GM23338 (cell line): Measurements from ENCODE around the gene OR5C1. TPM values are rescaled to one million over a fixed set of nuclear protein-coding genes. Genes with fewer than 3 reads are reported as not detected.

ENCODE experiments used
- ATAC-seq: fragments of 200-7000 bp; cut with Tn5 transposase; 3 replicates; pipeline ENCODE4 v1.9.1; 2020
- DNase-seq: peaks from one replicate; pipeline ENCODE4 v3.0.0-alpha.2; 2015; ENCODE audit warnings: low spot score
- H2AFZ ChIP-seq: fragments of 200-600 bp; sonication (generic); 2 replicates; pipeline ENCODE4 v1.8.0; 2016; ENCODE audit warnings: antibody characterized with exemption, mild to moderate bottlenecking, moderate library complexity
- H3F3A ChIP-seq: fragments of 200-600 bp; sonication (generic); replicated peaks from 2 replicates; pipeline ENCODE4 v1.8.0; 2017; ENCODE audit warnings: antibody characterized with exemption, mixed run types, low read depth
- H3K27ac ChIP-seq: fragments of 200-600 bp; sonication (generic); 2 replicates; pipeline ENCODE4 v1.6.1; 2016; ENCODE audit warnings: low read depth
- H3K27me3 ChIP-seq: fragments of 200-600 bp; sonication (generic); 2 replicates; pipeline ENCODE4 v1.8.0; 2016; ENCODE audit warnings: mild to moderate bottlenecking, mixed run types, moderate library complexity; ENCODE audit not compliant: insufficient read depth
- H3K36me3 ChIP-seq: fragments of 200-600 bp; sonication (generic); 2 replicates; pipeline ENCODE4 v1.8.0; 2016; ENCODE audit warnings: mild to moderate bottlenecking; ENCODE audit not compliant: insufficient read depth
- H3K4me1 ChIP-seq: fragments of 200-600 bp; sonication (generic); 2 replicates; pipeline ENCODE4 v1.8.0; 2016; ENCODE audit warnings: mild to moderate bottlenecking, moderate library complexity; ENCODE audit not compliant: insufficient read depth
- H3K4me2 ChIP-seq: fragments of 200-600 bp; sonication (generic); 2 replicates; pipeline ENCODE4 v1.7.1; 2017; ENCODE audit warnings: mixed run types
- H3K4me3 ChIP-seq: fragments of 200-600 bp; sonication (generic); 2 replicates; pipeline ENCODE4 v1.6.1; 2016; ENCODE audit warnings: mixed run types
- H3K79me2 ChIP-seq: fragments of 200-600 bp; sonication (generic); replicated peaks from 2 replicates; pipeline ENCODE4 v1.8.0; 2017; ENCODE audit warnings: mild to moderate bottlenecking; ENCODE audit not compliant: insufficient read depth
- H3K9me2 ChIP-seq: fragments of 200-600 bp; sonication (generic); 2 replicates; pipeline ENCODE4 v1.8.0; 2017; ENCODE audit not compliant: insufficient read depth
- H4K20me1 ChIP-seq: fragments of 200-600 bp; sonication (generic); replicated peaks from 2 replicates; pipeline ENCODE4 v1.8.0; 2017; ENCODE audit warnings: mild to moderate bottlenecking; ENCODE audit not compliant: insufficient read depth
- H3K27ac Mint-ChIP-seq: 2 replicates; pipeline ENCODE4 v1.8.0; 2020; ENCODE audit warnings: inconsistent platforms, mild to moderate bottlenecking, moderate library complexity, mixed read lengths
- H3K27me3 Mint-ChIP-seq: 3 replicates; pipeline ENCODE4 v1.8.0; 2022; ENCODE audit warnings: low read depth, mild to moderate bottlenecking, moderate library complexity, mixed read lengths, inconsistent platforms; ENCODE audit not compliant: insufficient read depth, poor library complexity
- H3K36me3 Mint-ChIP-seq: 3 replicates; pipeline ENCODE4 v1.8.0; 2021; ENCODE audit warnings: low read depth, mild to moderate bottlenecking, inconsistent platforms, moderate library complexity, mixed read lengths
- H3K4me1 Mint-ChIP-seq: 3 replicates; pipeline ENCODE4 v1.8.0; 2020; ENCODE audit warnings: mild to moderate bottlenecking, inconsistent platforms, mixed read lengths
- H3K4me3 Mint-ChIP-seq: 3 replicates; pipeline ENCODE4 v1.8.0; 2021; ENCODE audit warnings: moderate library complexity, mild to moderate bottlenecking, inconsistent platforms, mixed read lengths
- H3K9me3 Mint-ChIP-seq: 3 replicates; pipeline ENCODE4 v1.8.0; 2020; ENCODE audit warnings: moderate library complexity, mild to moderate bottlenecking, inconsistent platforms, mixed read lengths
- CREB1 ChIP-seq: fragments of 250-450 bp; sonication (Bioruptor Pico); IDR thresholded peaks from 2 replicates; pipeline ENCODE4 v1.5.0; 2020; ENCODE audit warnings: low read depth, mild to moderate bottlenecking, moderate library complexity
- CTCF ChIP-seq, 2 experiments: fragments of 200-600 bp in 1 of 2; sonication (generic) in 1 of 2; conservative IDR thresholded peaks; 2 replicates each; pipeline versions ENCODE4 v1.5.1 to v1.6.1; 2016 to 2017; ENCODE audit warnings: antibody characterized with exemption in 2 of 2, low read depth in 2 of 2, mild to moderate bottlenecking in 2 of 2, moderate library complexity in 1 of 2
- ETS1 ChIP-seq: IDR thresholded peaks from 2 replicates; pipeline ENCODE4 v1.6.1; 2016; ENCODE audit warnings: antibody characterized with exemption
- EZH2 ChIP-seq: fragments of 200-600 bp; sonication (generic); IDR thresholded peaks from one replicate; pipeline ENCODE4 v1.8.0; 2017; ENCODE audit warnings: antibody characterized with exemption, mild to moderate bottlenecking, low read depth; ENCODE audit not compliant: unreplicated experiment
- EZH2phosphoT487 ChIP-seq: fragments of 200-600 bp; sonication (generic); IDR thresholded peaks from one replicate; pipeline ENCODE4 v1.8.1; 2018; ENCODE audit warnings: antibody characterized with exemption; ENCODE audit not compliant: unreplicated experiment
- NANOG ChIP-seq: IDR thresholded peaks from 2 replicates; pipeline ENCODE4 v1.6.1; 2016; ENCODE audit warnings: antibody characterized with exemption, borderline replicate concordance
- STAT1 ChIP-seq: IDR thresholded peaks from one replicate; pipeline ENCODE4 v1.6.1; 2016; ENCODE audit warnings: antibody characterized with exemption; ENCODE audit not compliant: unreplicated experiment
- ZNF114 ChIP-seq: fragments of 250-450 bp; sonication (Bioruptor Pico); IDR thresholded peaks from 2 replicates; pipeline ENCODE4 v1.5.0; 2020; ENCODE audit warnings: mild to moderate bottlenecking, moderate library complexity
- ZNF331 ChIP-seq: fragments of 250-450 bp; sonication (Bioruptor Pico); IDR thresholded peaks from 2 replicates; pipeline ENCODE4 v1.5.0; 2020; ENCODE audit warnings: low read depth, mild to moderate bottlenecking, moderate library complexity
- polyA plus RNA-seq: library from polyadenylated mRNA; unstranded; fragments of >200 nt; fragmentation: Nextera tagmentation; extraction: Ambion mirVana; gene quantifications from 2 replicates; pipeline ENCODE4 v1.2.1, GENCODE V29; 2016
- total RNA-seq: library from RNA; depleted of rRNA; stranded (reverse); fragments of >200 nt; shearing (Covaris generic); gene quantifications from 2 replicates; pipeline ENCODE4 v1.2.3, GENCODE V29; 2014
- TF ChIP-seq, protein P1 (sequence below): fragments of 250-450 bp; sonication (Bioruptor Pico); IDR thresholded peaks from 2 replicates; pipeline ENCODE4 v1.5.0; 2020; ENCODE audit warnings: mild to moderate bottlenecking, moderate library complexity

Gene OR5C1
- total and polyA plus RNA-seq, 2 experiments from 2014 or later: not detected

- no peak overlapping the region for H3K4me2 ChIP-seq
- peaks cover 34% of the 10 kb centered on the region for H3K36me3 ChIP-seq
- no peaks in the 10 kb centered on the region for H3K9me3 Mint-ChIP-seq
- no peak overlapping the region for H2AFZ ChIP-seq
- DNase-seq (no peak), ATAC-seq (no peak)
- H4K20me1 ChIP-seq: peaks cover 28% of the 10 kb centered on the region
- no peak overlapping the region for H3K27ac Mint-ChIP-seq
- H3K9me2 ChIP-seq: no peaks in the 10 kb centered on the region
- peaks cover 40% of the 10 kb centered on the region for H3K79me2 ChIP-seq
- TF ChIP-seq EZH2phosphoT487: no peak
- TF ChIP-seq CTCF (conservative IDR thresholded peaks at IDR 0.05; ENCODE audit: low read depth in 2 of 2): no peak
- no peaks in the 10 kb centered on the region for H3K27me3 ChIP-seq
- H3K27me3 Mint-ChIP-seq: peaks cover 4% of the 10 kb centered on the region
- peaks cover 4% of the 10 kb centered on the region for H3K4me1 Mint-ChIP-seq
- H3K27ac ChIP-seq: no peak overlapping the region
- H3K4me3 ChIP-seq: no peak overlapping the region
- H3K4me1 ChIP-seq: no peaks in the 10 kb centered on the region
- H3K4me3 Mint-ChIP-seq: no peak overlapping the region
- H3F3A ChIP-seq: no peaks in the 10 kb centered on the region
- H3K36me3 Mint-ChIP-seq: peaks cover 50% of the 10 kb centered on the region
These were observed 33.3 kb downstream of the OR5C1 start for GRCh38 chr9:122822056-122822455.

DNA sequence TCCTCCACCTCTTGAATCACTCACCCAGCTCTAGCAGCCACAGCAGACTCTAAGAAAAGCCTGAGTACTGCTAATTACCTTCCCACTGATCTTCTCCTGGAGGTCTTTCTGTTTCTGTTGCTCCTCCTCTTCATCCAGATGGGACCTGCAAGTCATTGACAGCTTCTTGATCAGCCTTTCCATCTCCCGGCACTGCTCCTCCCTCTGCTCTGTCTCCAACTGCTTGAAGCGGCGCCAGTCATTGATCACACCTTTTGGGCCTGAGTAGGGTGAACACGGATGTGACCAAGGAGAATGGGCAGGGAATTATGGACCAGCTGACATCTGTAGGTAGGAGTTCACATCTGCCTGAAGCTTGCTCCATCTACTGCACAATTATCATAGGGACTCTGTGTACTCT is 34.2 kb downstream of the OR5C1 start:
- no peak for TF ChIP-seq STAT1
- no peak for TF ChIP-seq EZH2
- TF ChIP-seq CTCF (conservative IDR thresholded peaks at IDR 0.05; ENCODE audit: low read depth in 2 of 2): no peak
- no peak for TF ChIP-seq NANOG
- no peak for TF ChIP-seq ZNF331 (CRISPR knock-in tag)
- TF ChIP-seq CREB1: no peak
- no peak for TF ChIP-seq ZNF114 (CRISPR knock-in tag)
- TF ChIP-seq, protein P1, sequence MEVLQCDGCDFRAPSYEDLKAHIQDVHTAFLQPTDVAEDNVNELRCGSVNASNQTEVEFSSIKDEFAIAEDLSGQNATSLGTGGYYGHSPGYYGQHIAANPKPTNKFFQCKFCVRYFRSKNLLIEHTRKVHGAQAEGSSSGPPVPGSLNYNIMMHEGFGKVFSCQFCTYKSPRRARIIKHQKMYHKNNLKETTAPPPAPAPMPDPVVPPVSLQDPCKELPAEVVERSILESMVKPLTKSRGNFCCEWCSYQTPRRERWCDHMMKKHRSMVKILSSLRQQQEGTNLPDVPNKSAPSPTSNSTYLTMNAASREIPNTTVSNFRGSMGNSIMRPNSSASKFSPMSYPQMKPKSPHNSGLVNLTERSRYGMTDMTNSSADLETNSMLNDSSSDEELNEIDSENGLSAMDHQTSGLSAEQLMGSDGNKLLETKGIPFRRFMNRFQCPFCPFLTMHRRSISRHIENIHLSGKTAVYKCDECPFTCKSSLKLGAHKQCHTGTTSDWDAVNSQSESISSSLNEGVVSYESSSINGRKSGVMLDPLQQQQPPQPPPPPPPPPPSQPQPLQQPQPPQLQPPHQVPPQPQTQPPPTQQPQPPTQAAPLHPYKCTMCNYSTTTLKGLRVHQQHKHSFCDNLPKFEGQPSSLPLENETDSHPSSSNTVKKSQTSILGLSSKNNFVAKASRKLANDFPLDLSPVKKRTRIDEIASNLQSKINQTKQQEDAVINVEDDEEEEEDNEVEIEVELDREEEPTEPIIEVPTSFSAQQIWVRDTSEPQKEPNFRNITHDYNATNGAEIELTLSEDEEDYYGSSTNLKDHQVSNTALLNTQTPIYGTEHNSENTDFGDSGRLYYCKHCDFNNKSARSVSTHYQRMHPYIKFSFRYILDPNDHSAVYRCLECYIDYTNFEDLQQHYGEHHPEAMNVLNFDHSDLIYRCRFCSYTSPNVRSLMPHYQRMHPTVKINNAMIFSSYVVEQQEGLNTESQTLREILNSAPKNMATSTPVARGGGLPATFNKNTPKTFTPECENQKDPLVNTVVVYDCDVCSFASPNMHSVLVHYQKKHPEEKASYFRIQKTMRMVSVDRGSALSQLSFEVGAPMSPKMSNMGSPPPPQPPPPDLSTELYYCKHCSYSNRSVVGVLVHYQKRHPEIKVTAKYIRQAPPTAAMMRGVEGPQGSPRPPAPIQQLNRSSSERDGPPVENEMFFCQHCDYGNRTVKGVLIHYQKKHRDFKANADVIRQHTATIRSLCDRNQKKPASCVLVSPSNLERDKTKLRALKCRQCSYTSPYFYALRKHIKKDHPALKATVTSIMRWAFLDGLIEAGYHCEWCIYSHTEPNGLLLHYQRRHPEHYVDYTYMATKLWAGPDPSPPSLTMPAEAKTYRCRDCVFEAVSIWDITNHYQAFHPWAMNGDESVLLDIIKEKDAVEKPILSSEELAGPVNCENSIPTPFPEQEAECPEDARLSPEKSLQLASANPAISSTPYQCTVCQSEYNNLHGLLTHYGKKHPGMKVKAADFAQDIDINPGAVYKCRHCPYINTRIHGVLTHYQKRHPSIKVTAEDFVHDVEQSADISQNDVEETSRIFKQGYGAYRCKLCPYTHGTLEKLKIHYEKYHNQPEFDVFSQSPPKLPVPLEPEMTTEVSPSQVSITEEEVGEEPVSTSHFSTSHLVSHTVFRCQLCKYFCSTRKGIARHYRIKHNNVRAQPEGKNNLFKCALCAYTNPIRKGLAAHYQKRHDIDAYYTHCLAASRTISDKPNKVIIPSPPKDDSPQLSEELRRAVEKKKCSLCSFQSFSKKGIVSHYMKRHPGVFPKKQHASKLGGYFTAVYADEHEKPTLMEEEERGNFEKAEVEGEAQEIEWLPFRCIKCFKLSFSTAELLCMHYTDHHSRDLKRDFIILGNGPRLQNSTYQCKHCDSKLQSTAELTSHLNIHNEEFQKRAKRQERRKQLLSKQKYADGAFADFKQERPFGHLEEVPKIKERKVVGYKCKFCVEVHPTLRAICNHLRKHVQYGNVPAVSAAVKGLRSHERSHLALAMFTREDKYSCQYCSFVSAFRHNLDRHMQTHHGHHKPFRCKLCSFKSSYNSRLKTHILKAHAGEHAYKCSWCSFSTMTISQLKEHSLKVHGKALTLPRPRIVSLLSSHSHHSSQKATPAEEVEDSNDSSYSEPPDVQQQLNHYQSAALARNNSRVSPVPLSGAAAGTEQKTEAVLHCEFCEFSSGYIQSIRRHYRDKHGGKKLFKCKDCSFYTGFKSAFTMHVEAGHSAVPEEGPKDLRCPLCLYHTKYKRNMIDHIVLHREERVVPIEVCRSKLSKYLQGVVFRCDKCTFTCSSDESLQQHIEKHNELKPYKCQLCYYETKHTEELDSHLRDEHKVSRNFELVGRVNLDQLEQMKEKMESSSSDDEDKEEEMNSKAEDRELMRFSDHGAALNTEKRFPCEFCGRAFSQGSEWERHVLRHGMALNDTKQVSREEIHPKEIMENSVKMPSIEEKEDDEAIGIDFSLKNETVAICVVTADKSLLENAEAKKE: no peak
- TF ChIP-seq ETS1: no peak
- H3K27me3 Mint-ChIP-seq: peaks cover 6% of the 10 kb centered on the region
- Histone ChIP-seq H3K27ac (no peak overlapping the region), H3K4me2 (no peak overlapping the region), H4K20me1 (peaks cover 28% of the 10 kb centered on the region), H3K4me1 (0 out of 2 replicates have a peak, but pooled peaks cover 3% of the 10 kb centered on the region), H3K27me3 (no peaks in the 10 kb centered on the region), H3F3A (peaks cover 4% of the 10 kb centered on the region; the same call in 1 of the 2 replicates), H3K36me3 (peaks cover 29% of the 10 kb centered on the region), H3K4me3 (no peak overlapping the region), H3K79me2 (peaks cover 48% of the 10 kb centered on the region), H2AFZ (no peak overlapping the region), H3K9me2 (no peaks in the 10 kb centered on the region)
- peaks cover 8% of the 10 kb centered on the region for H3K4me1 Mint-ChIP-seq
- H3K27ac Mint-ChIP-seq: no peak overlapping the region
- H3K9me3 Mint-ChIP-seq: no peaks in the 10 kb centered on the region
- DNase-seq: no peak
- H3K4me3 Mint-ChIP-seq: no peak overlapping the region
- no peak for ATAC-seq
- peaks cover 47% of the 10 kb centered on the region for H3K36me3 Mint-ChIP-seq
